Panc1 (cell line): ENCODE measurements around the gene TENT5C. TPM values are rescaled to one million over a fixed set of nuclear protein-coding genes. Genes with fewer than 3 reads are reported as not detected.

Experiments used
- ATAC-seq: fragments of 200-7000 bp; cut with Tn5 transposase; 2 replicates; pipeline ENCODE4 v1.9.1; 2020; ENCODE audit warnings: mild to moderate bottlenecking, moderate library complexity
- BruUV-seq: library from RNA; stranded (reverse); fragments of 400-500 nt; replicated peaks from 2 replicates; lab custom pipeline; 2021; lab: Mats Ljungman, UMichigan
- CTCF ChIA-PET: fragments of 300-600 bp; sonication (Branson Sonifier 250); formaldehyde crosslinking; loops from one replicate; lab custom pipeline; 2022; ENCODE audit warnings: antibody characterized with exemption; lab: Charles Lee
- POLR2A ChIA-PET: fragments of 300-600 bp; sonication (Branson Sonifier 250); formaldehyde crosslinking; loops from one replicate; lab custom pipeline; 2022; ENCODE audit warnings: antibody characterized with exemption; lab: Charles Lee
- DNase-seq: peaks from one replicate; pipeline ENCODE4 v3.0.0-alpha.2; 2010; ENCODE audit warnings: low read depth, low spot score
- H3K27ac ChIP-seq: 2 replicates; pipeline ENCODE4 v1.5.1; 2011; ENCODE audit warnings: mild to moderate bottlenecking, low read length, inconsistent platforms
- H3K27me3 ChIP-seq: fragments of 200-500 bp; sonication (Bioruptor generic); 2 replicates; pipeline ENCODE4 v1.6.0; 2014; ENCODE audit warnings: low read length, inconsistent platforms; ENCODE audit not compliant: control insufficient read depth, insufficient read depth
- H3K36me3 ChIP-seq: fragments of 200-500 bp; sonication (Bioruptor generic); 2 replicates; pipeline ENCODE4 v1.5.1; 2014; ENCODE audit warnings: inconsistent platforms, mild to moderate bottlenecking, low read length, moderate library complexity; ENCODE audit not compliant: control insufficient read depth, insufficient read depth
- H3K4me1 ChIP-seq: 2 replicates; pipeline ENCODE4 v1.5.1; 2011; ENCODE audit warnings: inconsistent platforms, mild to moderate bottlenecking, low read length, moderate library complexity; ENCODE audit not compliant: control insufficient read depth, insufficient read depth
- H3K4me3 ChIP-seq, 2 experiments: 2 replicates each; pipeline ENCODE4 v1.5.1; 2011 to 2012; ENCODE audit warnings: low read depth in 2 of 2, low read length in 2 of 2, mild to moderate bottlenecking in 2 of 2, inconsistent platforms in 1 of 2, moderate library complexity in 1 of 2
- H3K9me3 ChIP-seq: fragments of 200-500 bp; sonication (Bioruptor generic); 2 replicates; pipeline ENCODE4 v1.5.1; 2014; ENCODE audit warnings: low read depth, mild to moderate bottlenecking, inconsistent platforms, low read length, moderate library complexity; ENCODE audit not compliant: control insufficient read depth, insufficient read depth
- CTCF ChIP-seq: fragments of 450-650 bp; IDR thresholded peaks from 2 replicates; pipeline ENCODE4 v1.5.1; 2017; ENCODE audit warnings: mild to moderate bottlenecking
- POLR2AphosphoS5 ChIP-seq: IDR thresholded peaks from 2 replicates; pipeline ENCODE4 v1.6.1; 2012; ENCODE audit warnings: mild to moderate bottlenecking, low read depth, low read length, moderate library complexity
- SIN3A ChIP-seq: IDR thresholded peaks from 2 replicates; pipeline ENCODE4 v1.6.1; 2012; ENCODE audit warnings: low read depth, mild to moderate bottlenecking, low read length, moderate library complexity, borderline replicate concordance; ENCODE audit not compliant: insufficient read depth
- TCF7L2 ChIP-seq: IDR thresholded peaks from 2 replicates; pipeline ENCODE4 v1.6.1; 2011; ENCODE audit warnings: mild to moderate bottlenecking, low read depth, low read length, inconsistent platforms
- in situ Hi-C: cut with HindIII; loops from 2 replicates; pipeline ENCODE4 v1.10.0; 2016; ENCODE audit warnings: low sequenced_read_pairs, low pct_unique_long_range_greater_than_20kb
- intact Hi-C: fragments of 100-400 bp; cut with micrococcal nuclease; formaldehyde crosslinking; loops from one replicate; pipeline ENCODE4 v1.10.0; 2022; ENCODE audit not compliant: unreplicated experiment
- total RNA-seq: library from RNA; stranded (reverse); gene quantifications from one replicate; pipeline ENCODE4 v1.2.1, GENCODE V29; 2021; ENCODE audit not compliant: unreplicated experiment
- TF ChIP-seq, protein P1 (sequence below), 2 experiments: IDR thresholded peaks; 2 replicates each; pipeline ENCODE4 v1.6.1; 2011 to 2012; ENCODE audit warnings: low read depth in 2 of 2, control low read depth in 1 of 2, low read length in 1 of 2, mild to moderate bottlenecking in 1 of 2, moderate library complexity in 1 of 2; ENCODE audit not compliant: insufficient read depth in 1 of 2

TENT5C gene
- total RNA-seq, 1 experiment from 2014 or later = 8.9 TPM

GRCh38 chr1:117661027-117661426 is 55.2 kb downstream of the TENT5C start:
- ATAC-seq (no peak), DNase-seq (no peak)
- ChIA-PET CTCF (interaction anchor here (0.6 kb wide), 1 partner anchor 22 kb away, joined by 4 read pairs; no protein-coding TSS in a partner anchor), POLR2A (no interaction called here)
- H3K9me3 ChIP-seq = no peaks in the 10 kb centered on the region
- H3K27ac ChIP-seq = no peak overlapping the region
- H3K4me3 ChIP-seq = no peak overlapping the region
- peaks cover 19% of the 10 kb centered on the region for H3K4me1 ChIP-seq
- no peaks in the 10 kb centered on the region for H3K36me3 ChIP-seq
- in situ Hi-C loops = no loop called here
- intact Hi-C loops = no loop called here
- H3K27me3 ChIP-seq = no peaks in the 10 kb centered on the region
- no TSS peak for BruUV-seq
- TF ChIP-seq, protein P1, sequence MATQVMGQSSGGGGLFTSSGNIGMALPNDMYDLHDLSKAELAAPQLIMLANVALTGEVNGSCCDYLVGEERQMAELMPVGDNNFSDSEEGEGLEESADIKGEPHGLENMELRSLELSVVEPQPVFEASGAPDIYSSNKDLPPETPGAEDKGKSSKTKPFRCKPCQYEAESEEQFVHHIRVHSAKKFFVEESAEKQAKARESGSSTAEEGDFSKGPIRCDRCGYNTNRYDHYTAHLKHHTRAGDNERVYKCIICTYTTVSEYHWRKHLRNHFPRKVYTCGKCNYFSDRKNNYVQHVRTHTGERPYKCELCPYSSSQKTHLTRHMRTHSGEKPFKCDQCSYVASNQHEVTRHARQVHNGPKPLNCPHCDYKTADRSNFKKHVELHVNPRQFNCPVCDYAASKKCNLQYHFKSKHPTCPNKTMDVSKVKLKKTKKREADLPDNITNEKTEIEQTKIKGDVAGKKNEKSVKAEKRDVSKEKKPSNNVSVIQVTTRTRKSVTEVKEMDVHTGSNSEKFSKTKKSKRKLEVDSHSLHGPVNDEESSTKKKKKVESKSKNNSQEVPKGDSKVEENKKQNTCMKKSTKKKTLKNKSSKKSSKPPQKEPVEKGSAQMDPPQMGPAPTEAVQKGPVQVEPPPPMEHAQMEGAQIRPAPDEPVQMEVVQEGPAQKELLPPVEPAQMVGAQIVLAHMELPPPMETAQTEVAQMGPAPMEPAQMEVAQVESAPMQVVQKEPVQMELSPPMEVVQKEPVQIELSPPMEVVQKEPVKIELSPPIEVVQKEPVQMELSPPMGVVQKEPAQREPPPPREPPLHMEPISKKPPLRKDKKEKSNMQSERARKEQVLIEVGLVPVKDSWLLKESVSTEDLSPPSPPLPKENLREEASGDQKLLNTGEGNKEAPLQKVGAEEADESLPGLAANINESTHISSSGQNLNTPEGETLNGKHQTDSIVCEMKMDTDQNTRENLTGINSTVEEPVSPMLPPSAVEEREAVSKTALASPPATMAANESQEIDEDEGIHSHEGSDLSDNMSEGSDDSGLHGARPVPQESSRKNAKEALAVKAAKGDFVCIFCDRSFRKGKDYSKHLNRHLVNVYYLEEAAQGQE (IDR thresholded peaks at IDR 0.05; ENCODE audit: insufficient read depth in 1 of 2, low read depth in 2 of 2, low read length in 1 of 2) = no peak
- TF ChIP-seq CTCF (no peak), TCF7L2 (no peak)

GRCh38 chr1:117662667-117663066 is 56.8 kb downstream of the TENT5C start:
- in situ Hi-C loops = no loop called here
- Histone ChIP-seq H3K36me3 (no peaks in the 10 kb centered on the region), H3K27ac (no peak overlapping the region), H3K27me3 (no peaks in the 10 kb centered on the region), H3K9me3 (no peaks in the 10 kb centered on the region), H3K4me1 (peaks cover 4% of the 10 kb centered on the region), H3K4me3 (no peak overlapping the region)
- intact Hi-C loops = no loop called here
- TF ChIP-seq POLR2AphosphoS5 (no peak), TCF7L2 (no peak), CTCF (no peak), SIN3A (no peak)
- TF ChIP-seq, protein P1 (IDR thresholded peaks at IDR 0.05; ENCODE audit: insufficient read depth in 1 of 2, low read depth in 2 of 2, low read length in 1 of 2) = no peak
- ChIA-PET CTCF (no interaction called here), POLR2A (no interaction called here)
- no TSS peak for BruUV-seq
- no peak for ATAC-seq
- no peak for DNase-seq
